Astrocyte of the spinal cord (primary cell): ENCODE results near the gene GLRA1.

Source experiments
- DNase-seq: peaks from one replicate; pipeline ENCODE4 v3.0.0; 2011; ENCODE audit warnings: low read depth, low spot score
- H3K4me3 ChIP-seq: 2 replicates; pipeline ENCODE4 v1.5.1; 2011; ENCODE audit warnings: low read depth, mild to moderate bottlenecking, low read length, moderate library complexity
- CTCF ChIP-seq: IDR thresholded peaks from 2 replicates; pipeline ENCODE4 v1.5.1; 2012; ENCODE audit warnings: low read depth, mild to moderate bottlenecking, low read length, inconsistent platforms
- in situ Hi-C: cut with HindIII; loops from 2 replicates; pipeline ENCODE4 v1.10.0; 2017; ENCODE audit warnings: low sequenced_read_pairs

The GLRA1 gene

GRCh38 chr5:151958111-151958510, 33.5 kb upstream of the GLRA1 start:
- DNase-seq: no peak
- in situ Hi-C loops: no loop called here
- H3K4me3 ChIP-seq: no peak overlapping the region
- TF ChIP-seq CTCF: no peak

GRCh38 chr5:151956725-151957124, 32.1 kb upstream of the GLRA1 start:
- no peak for TF ChIP-seq CTCF
- DNase-seq: no peak
- in situ Hi-C loops: no loop called here
- H3K4me3 ChIP-seq: no peak overlapping the region

GRCh38 chr5:151954255-151954654, 29.6 kb upstream of the GLRA1 start:
- no peak overlapping the region for H3K4me3 ChIP-seq
- in situ Hi-C loops: no loop called here
- no peak for DNase-seq
- TF ChIP-seq CTCF: no peak

- no peak for TF ChIP-seq CTCF
- in situ Hi-C loops: no loop called here
- H3K4me3 ChIP-seq: no peak overlapping the region
- no peak for DNase-seq
Observed at GRCh38 chr5:151953833-151954232, 29.2 kb upstream of the GLRA1 start.

GRCh38 chr5:151952238-151952637, 27.6 kb upstream of the GLRA1 start:
- no peak for TF ChIP-seq CTCF
- H3K4me3 ChIP-seq: no peak overlapping the region
- no peak for DNase-seq
- in situ Hi-C loops: no loop called here

- no peak overlapping the region for H3K4me3 ChIP-seq
- DNase-seq: no peak
- TF ChIP-seq CTCF: no peak
- in situ Hi-C loops: no loop called here
Observed at GRCh38 chr5:151950706-151951105, 26.1 kb upstream of the GLRA1 start.

- DNase-seq: no peak
- no peak overlapping the region for H3K4me3 ChIP-seq
- in situ Hi-C loops: no loop called here
- no peak for TF ChIP-seq CTCF
Observed at GRCh38 chr5:151949701-151950308, 25.2 kb upstream of the GLRA1 start.
